Skin epidermis (tissue), 12 donors: ENCODE data around the gene PCNX1.
"Not testable (repeated sequence)": the region's sequence is repeated elsewhere in the genome, so short reads cannot be mapped to it uniquely, and the experiment has no call there.

Source experiments
- H3K27ac ChIP-seq, 21 experiments: fragments of 200-600 bp; sonication (generic) in 11 of 21; one replicate each; pipeline ENCODE4 v1.5.0; 2020; ENCODE audit warnings: mild to moderate bottlenecking in 3 of 21, inconsistent platforms in 2 of 21, moderate library complexity in 2 of 21
- H3K4me3 ChIP-seq, 7 experiments: fragments of 200-600 bp; sonication (generic) in 2 of 7; one replicate each; pipeline ENCODE4 v1.5.0; 2020; ENCODE audit warnings: inconsistent platforms in 2 of 7, mild to moderate bottlenecking in 2 of 7, moderate library complexity in 1 of 7

Gene PCNX1

GRCh38 chr14:70907176-70907995, at the start of gene PCNX1:
PCNX1 (plus strand) TSS chr14:70907459; CDS start chr14:70907851, 392 bp downstream.
- peak within 1 kb of the TSS; percentile 76 to 98 (median 92) for H3K27ac ChIP-seq
- peak within 1 kb of the TSS; percentile 71 to 97 (median 90) for H3K4me3 ChIP-seq

- Histone ChIP-seq H3K27ac (no peak overlapping the region), H3K4me3 (no peak overlapping the region)
These were observed 49.8 kb upstream of the PCNX1 start for GRCh38 chr14:70857496-70857890.

- H3K27ac ChIP-seq = no peak overlapping the region
- no peak overlapping the region for H3K4me3 ChIP-seq
These were observed 48.6 kb upstream of the PCNX1 start for GRCh38 chr14:70858641-70859040.

GRCh38 chr14:70866992-70867391, 40.3 kb upstream of the PCNX1 start:
- H3K27ac ChIP-seq, H3K4me3 ChIP-seq: not testable (repeated sequence)

- Histone ChIP-seq H3K27ac (no peak overlapping the region), H3K4me3 (no peak overlapping the region)
These were observed 36.3 kb upstream of the PCNX1 start for GRCh38 chr14:70871001-70871400.

GRCh38 chr14:70871863-70872677, 35.2 kb upstream of the PCNX1 start:
- H3K27ac ChIP-seq = peak overlapping the region in 6 of 21 experiments; percentile 15 to 72 (median 61)
- no peak overlapping the region for H3K4me3 ChIP-seq

- H3K27ac ChIP-seq = peak overlapping the region in 2 of 21 experiments; percentile 72
- H3K4me3 ChIP-seq = no peak overlapping the region
These were observed 34.6 kb upstream of the PCNX1 start for GRCh38 chr14:70872678-70873020.

- H3K27ac ChIP-seq = no peak overlapping the region
- no peak overlapping the region for H3K4me3 ChIP-seq
These were observed 33.6 kb upstream of the PCNX1 start for GRCh38 chr14:70873627-70874026.

- H3K4me3 ChIP-seq, H3K27ac ChIP-seq: not testable (repeated sequence)
These were observed 31.3 kb upstream of the PCNX1 start for GRCh38 chr14:70875811-70876460.

GRCh38 chr14:70879448-70879847, 27.8 kb upstream of the PCNX1 start:
- H3K4me3 ChIP-seq = no peak overlapping the region
- H3K27ac ChIP-seq = no peak overlapping the region

- H3K4me3 ChIP-seq, H3K27ac ChIP-seq: not testable (repeated sequence)
These were observed 26.4 kb upstream of the PCNX1 start for GRCh38 chr14:70880888-70881287.

- no peak overlapping the region for H3K4me3 ChIP-seq
- peak overlapping the region in 2 of 21 experiments; percentile 30 to 57 for H3K27ac ChIP-seq
These were observed 25.6 kb upstream of the PCNX1 start for GRCh38 chr14:70881549-70882177.

- no peak overlapping the region for H3K4me3 ChIP-seq
- H3K27ac ChIP-seq = peak overlapping the region in 7 of 21 experiments; percentile 4 to 85 (median 39)
These were observed 24.3 kb upstream of the PCNX1 start for GRCh38 chr14:70882776-70883492.

GRCh38 chr14:70884595-70885342, 22.5 kb upstream of the PCNX1 start:
- H3K27ac ChIP-seq = peak overlapping the region in 3 of 21 experiments; percentile 3 to 87 (median 85)
- H3K4me3 ChIP-seq = no peak overlapping the region

- Histone ChIP-seq H3K4me3 (no peak overlapping the region), H3K27ac (peak overlapping the region in 7 of 21 experiments; percentile 3 to 87 (median 72))
These were observed 21.8 kb upstream of the PCNX1 start for GRCh38 chr14:70885343-70886022.

- Histone ChIP-seq H3K27ac (peak overlapping the region in 17 of 21 experiments; percentile 14 to 87 (median 62)), H3K4me3 (no peak overlapping the region)
These were observed 20.6 kb upstream of the PCNX1 start for GRCh38 chr14:70886421-70887206.

- Histone ChIP-seq H3K4me3 (no peak overlapping the region), H3K27ac (peak overlapping the region in 17 of 21 experiments; percentile 14 to 87 (median 62))
These were observed 20.0 kb upstream of the PCNX1 start for GRCh38 chr14:70887207-70887681.
